Measurements from ENCODE around the gene EIF4E1B. TPM values are rescaled to one million over a fixed set of nuclear protein-coding genes. Genes with fewer than 3 reads are reported as not detected.

Gene EIF4E1B
- total RNA-seq, 4 donors from 2014 or later, result not detected

- 85% methylated on average over 10 of the region's 12 CpGs for WGBS
- intact Hi-C loops (cut with DNase I), result no loop called here
- H3K36me3 ChIP-seq, result no peaks in the 10 kb centered on the region
- H3K4me3 ChIP-seq, result no peak overlapping the region
- DNase-seq (ENCODE audit: extremely low spot score), result no peak
- TF ChIP-seq EP300 (IDR thresholded peaks at IDR 0.05), result no peak
- no peak for TF ChIP-seq POLR2AphosphoS5 (IDR thresholded peaks at IDR 0.05)
- TF ChIP-seq POLR2A (IDR thresholded peaks at IDR 0.05; ENCODE audit: low read depth), result no peak
- no peak for TF ChIP-seq CTCF (IDR thresholded peaks at IDR 0.05)
- H3K4me1 ChIP-seq, result peaks cover 4 to 17% (median 12%) of the 10 kb centered on the region in 4 donors
- no peaks in the 10 kb centered on the region for H3K9me3 ChIP-seq
- no peak overlapping the region for H3K27ac ChIP-seq (replicated peaks in 1 of 4)
- H3K27me3 ChIP-seq, result peaks cover 0 to 53% (median 0%) of the 10 kb centered on the region in 4 donors
Observed at GRCh38 chr5:176593273-176593869, 37.1 kb upstream of the EIF4E1B start.

GRCh38 chr5:176594554-176594953 is 35.9 kb upstream of the EIF4E1B start:
- H3K36me3 ChIP-seq, result no peaks in the 10 kb centered on the region
- H3K9me3 ChIP-seq, result no peaks in the 10 kb centered on the region
- WGBS, result 85% methylated on average over 7 of the region's 8 CpGs
- peaks cover 4 to 17% (median 12%) of the 10 kb centered on the region in 4 donors for H3K4me1 ChIP-seq
- no peak overlapping the region for H3K27ac ChIP-seq (replicated peaks in 1 of 4)
- TF ChIP-seq POLR2A (IDR thresholded peaks at IDR 0.05; ENCODE audit: low read depth), result no peak
- TF ChIP-seq EP300 (IDR thresholded peaks at IDR 0.05), result no peak
- no peak for TF ChIP-seq CTCF (IDR thresholded peaks at IDR 0.05)
- no peak for TF ChIP-seq POLR2AphosphoS5 (IDR thresholded peaks at IDR 0.05)
- H3K4me3 ChIP-seq, result no peak overlapping the region
- intact Hi-C loops (cut with DNase I), result no loop called here
- no peak for DNase-seq (ENCODE audit: extremely low spot score)
- peaks cover 0 to 62% (median 0%) of the 10 kb centered on the region in 4 donors for H3K27me3 ChIP-seq

- Histone ChIP-seq H3K27ac (replicated peaks in 1 of 4) (no peak overlapping the region), H3K9me3 (no peaks in the 10 kb centered on the region), H3K4me3 (no peak overlapping the region), H3K36me3 (no peaks in the 10 kb centered on the region), H3K4me1 (peaks cover 4 to 17% (median 12%) of the 10 kb centered on the region in 4 donors), H3K27me3 (peaks cover 0 to 65% (median 0%) of the 10 kb centered on the region in 4 donors)
- intact Hi-C loops (cut with DNase I), result no loop called here
- 83% methylated on average over 11 of the region's 11 CpGs for WGBS
- no peak for DNase-seq (ENCODE audit: extremely low spot score)
- TF ChIP-seq POLR2AphosphoS5 (IDR thresholded peaks at IDR 0.05), result no peak
- TF ChIP-seq EP300 (IDR thresholded peaks at IDR 0.05), result no peak
Observed at GRCh38 chr5:176595386-176595943, 35.0 kb upstream of the EIF4E1B start.

GRCh38 chr5:176596069-176596644 is 34.3 kb upstream of the EIF4E1B start:
- DNase-seq (ENCODE audit: extremely low spot score), result no peak
- 84% methylated on average over 21 of the region's 23 CpGs for WGBS
- no peak for TF ChIP-seq POLR2A (IDR thresholded peaks at IDR 0.05; ENCODE audit: low read depth)
- no peak for TF ChIP-seq EP300 (IDR thresholded peaks at IDR 0.05)
- no peak for TF ChIP-seq CTCF (IDR thresholded peaks at IDR 0.05)
- peaks cover 4 to 17% (median 12%) of the 10 kb centered on the region in 4 donors for H3K4me1 ChIP-seq
- H3K27me3 ChIP-seq, result peaks cover 0 to 65% (median 0%) of the 10 kb centered on the region in 4 donors
- peak overlapping the region; percentile 45 to 58 (median 48) for H3K4me3 ChIP-seq
- no peaks in the 10 kb centered on the region for H3K36me3 ChIP-seq
- intact Hi-C loops (cut with DNase I), result no loop called here
- no peak overlapping the region for H3K27ac ChIP-seq (replicated peaks in 1 of 4)
- no peaks in the 10 kb centered on the region for H3K9me3 ChIP-seq

- no peak for DNase-seq (ENCODE audit: extremely low spot score)
- H3K27me3 ChIP-seq, result peaks cover 0 to 65% (median 0%) of the 10 kb centered on the region in 4 donors
- peaks cover 4 to 17% (median 12%) of the 10 kb centered on the region in 4 donors for H3K4me1 ChIP-seq
- no peak for TF ChIP-seq POLR2A (IDR thresholded peaks at IDR 0.05; ENCODE audit: low read depth)
- peak in 1 of 3 experiments; percentile 15 for TF ChIP-seq CTCF (IDR thresholded peaks at IDR 0.05)
- no peak for TF ChIP-seq EP300 (IDR thresholded peaks at IDR 0.05)
- H3K27ac ChIP-seq (replicated peaks in 1 of 4), result no peak overlapping the region
- intact Hi-C loops (cut with DNase I), result no loop called here
- no peaks in the 10 kb centered on the region for H3K36me3 ChIP-seq
- 9% methylated on average over 9 of the region's 98 CpGs for whole genome bisulfite sequencing
- H3K9me3 ChIP-seq, result no peaks in the 10 kb centered on the region
- H3K4me3 ChIP-seq, result peak overlapping the region; percentile 45 to 58 (median 48)
Observed at GRCh38 chr5:176596689-176597416, 33.6 kb upstream of the EIF4E1B start.
